ENCODE results near the gene ADORA2B. TPM values are rescaled to one million over a fixed set of nuclear protein-coding genes. Genes with fewer than 3 reads are reported as not detected.

The ADORA2B gene
- total and polyA plus RNA-seq, 2 experiments from 2014 or later = 3.3 to 7.9 TPM

- TF ChIP-seq ZNF114 (CRISPR knock-in tag; IDR thresholded peaks at IDR 0.05) (no peak), JUNB (IDR thresholded peaks at IDR 0.05; ENCODE audit: unreplicated experiment) (no peak), CREB1 (CRISPR knock-in tag; IDR thresholded peaks at IDR 0.05; ENCODE audit: low read depth) (no peak), REST (IDR thresholded peaks at IDR 0.05; ENCODE audit: unreplicated experiment) (no peak)
These were observed 56.4 kb downstream of the ADORA2B start (continued) for GRCh38 chr17:16001226-16001897.

GRCh38 chr17:16002708-16003260 is 57.9 kb downstream of the ADORA2B start:
- Mint-ChIP-seq H3K36me3 (ENCODE audit: low read depth) (peaks cover 73% of the 10 kb centered on the region), H3K4me3 (no peak overlapping the region), H3K27me3 (ENCODE audit: insufficient read depth, low read depth, poor library complexity) (peaks cover 4% of the 10 kb centered on the region), H3K27ac (no peak overlapping the region), H3K4me1 (peaks cover 12% of the 10 kb centered on the region), H3K9me3 (peaks cover 6% of the 10 kb centered on the region)
- Histone ChIP-seq H3K4me1 (ENCODE audit: insufficient read depth) (peaks cover 12% of the 10 kb centered on the region), H3K4me3 (no peak overlapping the region), H2AFZ (no peak overlapping the region), H3K27me3 (ENCODE audit: insufficient read depth) (no peaks in the 10 kb centered on the region), H4K20me1 (replicated peaks; ENCODE audit: insufficient read depth) (peaks cover 22% of the 10 kb centered on the region), H3K79me2 (replicated peaks; ENCODE audit: insufficient read depth) (peaks cover 35% of the 10 kb centered on the region), H3K9me2 (ENCODE audit: insufficient read depth) (no peaks in the 10 kb centered on the region), H3K4me2 (no peak overlapping the region), H3F3A (replicated peaks; ENCODE audit: low read depth) (no peaks in the 10 kb centered on the region; the same call in 1 of the 2 replicates), H3K36me3 (ENCODE audit: insufficient read depth) (peaks cover 61% of the 10 kb centered on the region), H3K27ac (ENCODE audit: low read depth) (no peak overlapping the region)
- no peak for ATAC-seq
- no peak for DNase-seq (ENCODE audit: low spot score)
- TF ChIP-seq CTCF (conservative IDR thresholded peaks at IDR 0.05; ENCODE audit: low read depth in 2 of 2) (no peak), ETS1 (IDR thresholded peaks at IDR 0.05) (no peak), ZNF331 (CRISPR knock-in tag; IDR thresholded peaks at IDR 0.05; ENCODE audit: low read depth) (no peak)
